NB4 (cell line): ENCODE data around the gene FSD1L.

ENCODE experiments used
- DNase-seq: peaks from one replicate; pipeline ENCODE4 v3.0.0; 2010; ENCODE audit warnings: low read depth
- H3K4me3 ChIP-seq: one replicate; pipeline ENCODE4 v1.5.1; 2011; ENCODE audit warnings: mild to moderate bottlenecking, low read depth, low read length, moderate library complexity
- CTCF ChIP-seq: IDR thresholded peaks from one replicate; pipeline ENCODE4 v1.5.1; 2012; ENCODE audit warnings: low read depth, low read length
- MAX ChIP-seq: IDR thresholded peaks from 2 replicates; pipeline ENCODE4 v1.6.1; 2011; ENCODE audit warnings: low read depth, low read length
- MYC ChIP-seq: IDR thresholded peaks from 2 replicates; pipeline ENCODE4 v1.6.1; 2011; ENCODE audit warnings: low read depth, low read length
- POLR2A ChIP-seq: IDR thresholded peaks from 2 replicates; pipeline ENCODE4 v1.6.1; 2011; ENCODE audit warnings: mild to moderate bottlenecking; ENCODE audit not compliant: insufficient read length; ENCODE audit errors: extremely low read depth

Gene FSD1L

GRCh38 chr9:105473221-105473620, 25.4 kb downstream of the FSD1L start:
- DNase-seq: no peak
- TF ChIP-seq MAX (no peak), POLR2A (no peak), MYC (no peak), CTCF (no peak)
- H3K4me3 ChIP-seq: no peak overlapping the region

GRCh38 chr9:105475302-105475701, 27.5 kb downstream of the FSD1L start:
- H3K4me3 ChIP-seq: no peak overlapping the region
- no peak for TF ChIP-seq POLR2A
- no peak for TF ChIP-seq MAX
- no peak for TF ChIP-seq CTCF
- no peak for TF ChIP-seq MYC
- DNase-seq: peak; percentile 22

- TF ChIP-seq MYC: no peak
- no peak for TF ChIP-seq MAX
- no peak for TF ChIP-seq CTCF
- no peak for TF ChIP-seq POLR2A
- no peak overlapping the region for H3K4me3 ChIP-seq
- DNase-seq: no peak
These were observed 32.0 kb downstream of the FSD1L start for GRCh38 chr9:105479846-105480245.

- TF ChIP-seq CTCF: no peak
- TF ChIP-seq POLR2A: no peak
- no peak for TF ChIP-seq MAX
- TF ChIP-seq MYC: no peak
- no peak for DNase-seq
- no peak overlapping the region for H3K4me3 ChIP-seq
These were observed 35.8 kb downstream of the FSD1L start for GRCh38 chr9:105483618-105484017.

- no peak for DNase-seq
- no peak for TF ChIP-seq MYC
- TF ChIP-seq CTCF: no peak
- no peak for TF ChIP-seq MAX
- TF ChIP-seq POLR2A: no peak
These were observed 36.4 kb downstream of the FSD1L start for GRCh38 chr9:105484226-105484625.

GRCh38 chr9:105485131-105485530, 37.3 kb downstream of the FSD1L start:
- H3K4me3 ChIP-seq: no peak overlapping the region
- TF ChIP-seq MYC (no peak), MAX (no peak), CTCF (no peak), POLR2A (no peak)
- no peak for DNase-seq

More at GRCh38 chr9:105484226-105484625, 36.4 kb downstream of the FSD1L start:
- H3K4me3 ChIP-seq: no peak overlapping the region
